ENCODE data around the gene ARHGAP15. TPM values are rescaled to one million over a fixed set of nuclear protein-coding genes. Genes with fewer than 3 reads are reported as not detected.

The ARHGAP15 gene
- total RNA-seq, 2 donors from 2014 or later, result 12.0 to 23.2 TPM

DNA sequence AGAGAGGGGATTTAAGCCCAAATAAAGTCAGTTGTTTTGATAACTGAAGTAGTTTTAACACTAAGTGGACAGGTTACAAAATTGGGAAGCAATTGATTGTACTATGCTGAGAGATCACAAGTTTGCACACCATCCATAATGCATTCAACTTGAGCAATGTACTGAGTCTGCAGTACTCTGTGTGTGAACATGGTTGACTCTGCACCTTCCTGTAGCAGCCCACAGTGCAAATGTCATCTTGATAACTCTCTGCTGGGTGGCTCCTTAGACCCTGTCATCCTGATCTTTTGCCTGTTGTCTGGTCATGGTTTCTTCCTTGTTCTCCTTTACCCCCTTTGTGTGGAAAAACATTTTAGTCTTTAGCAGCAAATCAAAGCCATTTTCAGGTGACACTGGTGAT lies 168.0 kb downstream of the ARHGAP15 start:
- DNase-seq (ENCODE audit: low spot score), result no peak
- intact Hi-C loops (cut with DNase I), result no loop called here

DNA sequence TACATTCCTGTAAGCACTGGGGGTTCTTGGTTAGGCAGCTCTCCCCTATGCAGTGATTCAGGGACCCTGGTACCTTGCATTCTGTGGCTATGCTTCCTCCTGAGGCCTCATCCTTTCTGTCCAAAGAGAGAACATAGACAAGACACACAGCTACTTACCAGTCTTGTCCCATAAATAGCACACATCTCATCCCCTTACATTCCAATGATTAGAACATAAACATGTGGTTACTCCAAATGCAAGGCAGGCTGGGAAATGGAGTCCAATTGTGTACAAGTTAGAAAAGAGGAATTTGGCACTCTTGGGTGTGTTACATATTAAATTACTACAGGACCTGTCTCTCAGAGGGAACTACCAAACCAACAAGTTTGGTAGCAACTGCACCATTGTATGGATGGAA lies 171.3 kb downstream of the ARHGAP15 start:
- DNase-seq (ENCODE audit: low spot score), result no peak
- intact Hi-C loops (cut with DNase I), result no loop called here

- intact Hi-C loops (cut with DNase I), result no loop called here
- no peak for DNase-seq (ENCODE audit: low spot score)
These were observed 182.2 kb downstream of the ARHGAP15 start for GRCh38 chr2:143311426-143311825.

- DNase-seq (ENCODE audit: low spot score), result no peak
- intact Hi-C loops (cut with DNase I), result no loop called here
These were observed 183.2 kb downstream of the ARHGAP15 start for GRCh38 chr2:143312441-143312840.

DNA sequence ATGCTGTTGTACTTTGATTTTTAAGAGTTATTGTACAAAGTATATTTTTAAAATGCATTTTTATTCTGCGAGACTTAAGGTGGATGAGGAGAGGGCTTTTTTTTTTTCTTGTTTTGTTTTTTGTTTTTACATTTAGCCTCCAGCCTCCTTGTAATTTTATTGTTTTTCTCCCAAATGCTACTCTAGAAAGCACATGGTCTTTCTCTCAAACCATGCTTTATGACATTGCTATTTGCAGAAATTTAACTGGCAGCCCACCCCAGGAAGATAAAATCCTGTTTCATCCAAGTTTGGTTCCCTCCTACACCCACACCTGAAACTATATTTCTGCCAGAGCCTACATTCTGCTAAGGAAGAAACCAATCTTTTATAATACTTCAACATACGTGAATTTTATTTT lies 184.6 kb downstream of the ARHGAP15 start:
- intact Hi-C loops (cut with DNase I), result no loop called here

DNA sequence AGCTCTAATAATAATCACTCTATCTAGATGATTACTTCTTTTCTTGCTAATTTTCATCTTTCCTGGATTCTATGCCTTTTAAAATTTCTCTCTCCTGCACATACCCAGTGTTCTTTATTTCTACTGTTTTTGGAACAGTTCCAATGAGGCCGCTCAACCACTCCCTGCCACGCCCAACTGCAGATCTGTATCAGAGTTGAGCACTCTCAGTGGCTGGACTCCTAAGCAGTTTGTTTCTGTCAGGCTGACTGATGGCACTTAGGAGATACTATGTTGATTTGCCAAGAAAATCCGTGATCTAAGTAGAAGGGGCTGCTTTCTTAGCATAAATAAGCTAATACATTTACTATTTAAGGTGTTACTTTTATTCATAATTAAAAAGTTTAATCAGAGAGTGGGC lies 192.8 kb downstream of the ARHGAP15 start:
- intact Hi-C loops (cut with DNase I), result no loop called here
- no peak for DNase-seq (ENCODE audit: low spot score)

More for the DNA sequence above, 184.6 kb downstream of the ARHGAP15 start:
- no peak for DNase-seq (ENCODE audit: low spot score)

DNA sequence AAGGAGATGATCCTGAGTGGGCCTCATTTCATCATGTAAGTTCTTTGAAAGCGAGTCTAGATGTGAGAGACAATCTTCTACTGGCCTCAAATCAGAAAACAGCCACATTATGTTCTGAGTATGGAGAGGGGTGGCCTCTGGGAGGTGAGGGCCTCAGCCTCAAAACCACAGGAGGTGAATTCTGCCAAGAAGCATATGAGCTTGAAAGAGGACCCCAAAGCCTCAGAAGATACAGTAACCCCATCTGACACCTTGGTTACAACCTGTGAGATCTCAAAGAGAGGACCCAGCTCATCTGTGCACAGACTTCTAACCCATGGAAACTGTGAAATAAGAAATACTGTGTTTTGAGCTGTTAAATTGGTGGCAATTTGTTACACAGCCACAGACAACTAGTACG lies 200.1 kb downstream of the ARHGAP15 start:
- intact Hi-C loops (cut with DNase I), result no loop called here

GRCh38 chr2:143333168-143333791 lies 204.1 kb downstream of the ARHGAP15 start:
- no peak for DNase-seq (ENCODE audit: low spot score)
- intact Hi-C loops (cut with DNase I), result no loop called here

More for the DNA sequence above, 200.1 kb downstream of the ARHGAP15 start:
- DNase-seq (ENCODE audit: low spot score), result no peak

DNA sequence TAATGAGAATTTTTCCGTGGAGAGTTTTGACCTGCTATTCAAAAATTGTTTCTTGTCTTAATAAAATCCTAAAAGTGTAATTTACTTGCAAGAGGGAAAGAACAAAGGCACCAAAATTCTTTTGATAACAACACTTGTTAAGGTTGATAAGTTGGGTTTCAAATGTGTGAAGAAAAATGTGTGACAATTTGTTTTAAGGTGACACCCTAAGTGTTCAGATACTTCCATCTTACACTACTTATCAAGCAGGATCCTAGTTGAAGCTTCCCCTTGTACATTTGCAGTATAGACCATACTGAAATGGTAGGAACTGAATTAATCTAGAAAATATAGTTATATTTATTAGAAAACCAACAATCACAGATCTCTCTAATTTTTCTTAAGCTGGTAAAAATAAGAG lies 204.6 kb downstream of the ARHGAP15 start:
- DNase-seq (ENCODE audit: low spot score), result no peak
- intact Hi-C loops (cut with DNase I), result no loop called here

DNA sequence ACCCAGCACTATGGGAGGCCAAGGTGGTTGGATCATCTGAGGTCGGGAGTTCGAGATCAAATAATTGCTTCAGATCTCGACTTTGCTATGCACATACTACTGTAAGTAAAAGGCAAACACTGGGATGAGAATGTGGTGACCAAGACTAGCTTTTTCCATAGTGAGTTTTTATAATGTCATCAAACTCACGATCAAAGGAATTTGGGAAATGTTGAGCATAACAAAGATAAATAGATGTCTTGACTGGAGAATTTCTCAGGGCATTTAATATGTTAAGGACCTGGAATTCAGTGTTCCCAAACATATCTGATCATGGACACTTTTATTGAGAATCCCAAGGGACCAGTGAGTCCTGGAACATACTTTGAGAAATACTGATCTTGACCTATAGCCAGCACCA lies 205.6 kb downstream of the ARHGAP15 start:
- intact Hi-C loops (cut with DNase I), result no loop called here
- no peak for DNase-seq (ENCODE audit: low spot score)

- intact Hi-C loops (cut with DNase I), result no loop called here
- DNase-seq (ENCODE audit: low spot score), result no peak
These were observed 207.5 kb downstream of the ARHGAP15 start for GRCh38 chr2:143336719-143337210.

DNA sequence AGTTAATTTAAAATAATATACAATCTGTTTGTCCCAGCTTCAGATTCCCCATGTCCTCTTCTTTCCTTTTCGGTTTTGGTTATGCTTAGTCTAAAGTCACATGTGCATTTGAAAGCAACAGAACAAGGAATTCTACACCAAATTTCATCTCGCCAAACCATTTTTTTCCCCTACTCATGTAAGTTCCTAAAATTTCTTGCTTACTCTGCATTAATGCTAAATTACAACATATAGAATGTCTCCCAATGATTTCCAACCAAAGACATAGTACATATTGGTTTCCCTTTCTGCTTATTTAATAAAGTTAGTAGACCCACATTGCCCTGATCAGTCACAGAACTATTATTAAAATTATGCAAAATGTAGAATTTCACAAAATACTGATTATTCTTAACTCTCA lies 212.3 kb downstream of the ARHGAP15 start:
- DNase-seq (ENCODE audit: low spot score), result no peak
- intact Hi-C loops (cut with DNase I), result no loop called here

DNA sequence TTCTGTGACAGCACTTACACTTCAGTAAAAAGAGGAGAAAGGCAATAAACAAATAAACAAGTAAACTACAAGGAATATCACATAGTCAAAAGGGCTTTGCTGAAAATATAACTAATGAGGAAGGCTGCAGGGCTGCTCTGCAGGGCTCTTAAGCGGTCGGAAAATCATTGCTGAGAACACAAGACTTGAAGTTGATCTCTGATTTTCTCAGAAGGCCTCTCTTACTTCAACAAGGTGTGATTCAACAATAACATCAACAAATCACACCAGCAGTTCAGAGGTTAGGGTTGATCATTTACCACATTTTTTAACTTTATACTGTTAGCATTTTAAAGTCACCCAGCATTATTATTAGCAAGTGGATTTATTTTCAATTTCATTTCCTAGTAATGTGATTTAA lies 215.6 kb downstream of the ARHGAP15 start:
- intact Hi-C loops (cut with DNase I), result no loop called here

GRCh38 chr2:143345887-143346787 lies 216.9 kb downstream of the ARHGAP15 start:
- intact Hi-C loops (cut with DNase I), result no loop called here
- no peak for DNase-seq (ENCODE audit: low spot score)

More for the DNA sequence above, 215.6 kb downstream of the ARHGAP15 start:
- no peak for DNase-seq (ENCODE audit: low spot score)

- intact Hi-C loops (cut with DNase I), result no loop called here
- DNase-seq (ENCODE audit: low spot score), result no peak
These were observed 218.1 kb downstream of the ARHGAP15 start for GRCh38 chr2:143347271-143347695.

- intact Hi-C loops (cut with DNase I), result no loop called here
- DNase-seq (ENCODE audit: low spot score), result no peak
These were observed 218.7 kb downstream of the ARHGAP15 start for GRCh38 chr2:143347901-143348414.

DNA sequence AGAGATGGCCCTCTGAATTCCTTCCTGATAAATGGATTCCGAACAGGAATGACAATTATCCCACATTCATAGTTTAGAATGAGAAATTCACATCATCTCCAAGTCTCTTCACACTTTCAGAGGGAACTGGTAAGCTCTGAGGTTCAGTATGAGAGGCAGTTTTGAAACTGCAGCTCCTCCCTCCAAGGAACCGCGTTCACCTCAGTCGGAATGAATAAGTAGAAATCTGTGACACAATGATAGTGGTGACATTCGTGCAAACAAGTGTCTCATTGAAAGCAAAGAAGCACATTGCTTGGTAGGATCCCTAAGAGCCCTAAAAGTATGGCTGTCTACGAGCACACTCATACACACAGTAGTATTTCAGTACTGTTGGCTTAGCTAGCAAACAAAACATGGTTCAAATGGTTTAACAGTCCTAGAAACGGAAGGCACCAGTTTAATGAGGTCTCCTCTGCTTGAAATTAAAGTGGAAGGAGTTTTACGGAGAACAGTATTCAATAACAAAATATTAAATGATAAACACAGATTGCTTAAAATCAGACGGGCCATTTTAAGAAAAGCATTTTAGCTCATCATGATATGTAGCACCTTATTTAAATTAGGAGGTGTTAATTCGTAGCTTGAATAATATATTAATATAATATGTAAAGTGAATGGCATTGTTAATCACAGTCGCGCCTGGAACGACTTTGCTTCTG lies 225.0 kb downstream of the ARHGAP15 start:
- DNase-seq (ENCODE audit: low spot score), result no peak
- intact Hi-C loops (cut with DNase I), result no loop called here

- DNase-seq (ENCODE audit: low spot score), result no peak
- intact Hi-C loops (cut with DNase I), result no loop called here
These were observed 226.7 kb downstream of the ARHGAP15 start for GRCh38 chr2:143355870-143356269.

DNA sequence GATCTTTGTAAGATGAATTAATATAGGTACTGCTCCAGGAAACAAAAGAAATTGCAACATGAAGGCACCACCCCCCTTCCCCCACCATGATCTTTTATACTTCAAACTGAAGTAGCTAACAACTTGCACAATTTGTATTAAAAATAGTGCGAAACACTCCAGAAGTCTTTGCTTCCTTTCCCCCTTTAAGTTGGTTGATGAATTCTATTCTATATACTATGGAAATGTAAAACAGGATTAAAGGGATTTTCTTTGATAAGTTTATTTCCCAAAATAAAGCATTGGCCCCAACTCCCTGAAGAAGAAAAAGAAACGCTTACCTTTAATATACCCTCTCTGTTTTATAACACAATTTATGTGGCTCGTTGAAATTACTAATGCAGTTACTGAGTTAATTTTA lies 227.1 kb downstream of the ARHGAP15 start:
- no peak for DNase-seq (ENCODE audit: low spot score)
- intact Hi-C loops (cut with DNase I), result no loop called here

Data from posterior vena cava (tissue), 2 donors.